Activated effector memory CD4-positive, alpha-beta T cell treated with Interleukin-2 at 50 U/mL for 16 hours (primary cell): ENCODE results near the gene C1orf87.
"Not testable (repeated sequence)": the region's sequence is repeated elsewhere in the genome, so short reads cannot be mapped to it uniquely, and the experiment has no call there.

ENCODE experiments used
- DNase-seq: peaks from one replicate; pipeline ENCODE4 v3.0.0-alpha.2; 2020

Gene C1orf87

DNA sequence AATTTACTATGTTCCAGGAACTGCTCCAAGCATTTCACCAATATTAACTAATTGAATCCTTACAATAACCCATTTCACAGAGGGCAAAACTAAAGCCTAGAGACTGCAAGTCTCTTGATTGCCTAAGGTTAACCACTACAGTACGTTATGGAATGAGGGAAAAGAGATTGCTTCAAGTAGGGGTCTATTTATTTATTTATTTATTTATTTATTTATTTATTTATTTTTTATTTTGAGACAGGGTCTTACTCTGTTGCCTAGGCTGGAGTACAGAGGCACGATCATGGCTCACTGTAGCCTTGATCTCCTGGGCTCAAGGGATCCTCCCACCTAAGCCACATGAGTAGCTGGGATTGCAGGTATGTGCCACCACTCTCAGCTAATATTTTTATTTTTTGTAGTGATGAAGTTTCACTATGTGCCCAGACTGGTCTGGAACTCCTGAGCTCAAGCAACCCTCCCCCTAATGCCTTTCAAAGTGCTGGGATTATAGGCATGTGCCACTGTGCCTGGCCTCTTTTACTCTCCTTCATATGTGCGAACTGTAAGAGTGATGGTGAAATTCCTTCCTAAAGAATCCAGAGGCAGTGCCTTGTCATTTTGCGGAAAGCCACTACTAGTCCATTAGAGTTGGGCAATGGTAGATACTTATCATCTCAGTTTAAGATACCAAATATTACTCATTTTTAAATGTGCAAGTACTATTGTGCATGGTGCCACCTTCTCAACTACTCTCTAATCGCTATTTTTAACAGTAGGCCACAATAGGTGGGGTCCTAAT lies 81.3 kb downstream of the C1orf87 start:
- DNase-seq = no peak

DNA sequence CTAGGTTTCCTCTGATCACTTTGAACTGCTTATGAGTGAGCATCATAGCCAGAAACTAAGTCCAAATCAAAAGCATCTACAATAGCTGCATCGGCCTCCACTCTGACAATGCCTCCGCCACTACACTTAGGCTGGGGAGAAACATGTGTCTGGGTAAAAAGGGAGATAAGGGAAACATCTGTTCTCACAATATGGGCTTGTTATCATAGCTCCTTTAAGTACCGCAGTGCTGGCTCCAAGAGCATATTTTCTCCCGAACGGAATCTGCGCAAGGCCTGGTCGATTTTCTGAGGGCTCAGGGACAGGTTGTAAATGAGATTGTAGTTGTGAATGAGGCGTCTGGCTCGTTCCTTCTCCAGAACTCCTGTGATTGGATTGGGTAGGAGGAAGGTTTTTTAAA lies 83.1 kb downstream of the C1orf87 start:
- DNase-seq = no peak

DNA sequence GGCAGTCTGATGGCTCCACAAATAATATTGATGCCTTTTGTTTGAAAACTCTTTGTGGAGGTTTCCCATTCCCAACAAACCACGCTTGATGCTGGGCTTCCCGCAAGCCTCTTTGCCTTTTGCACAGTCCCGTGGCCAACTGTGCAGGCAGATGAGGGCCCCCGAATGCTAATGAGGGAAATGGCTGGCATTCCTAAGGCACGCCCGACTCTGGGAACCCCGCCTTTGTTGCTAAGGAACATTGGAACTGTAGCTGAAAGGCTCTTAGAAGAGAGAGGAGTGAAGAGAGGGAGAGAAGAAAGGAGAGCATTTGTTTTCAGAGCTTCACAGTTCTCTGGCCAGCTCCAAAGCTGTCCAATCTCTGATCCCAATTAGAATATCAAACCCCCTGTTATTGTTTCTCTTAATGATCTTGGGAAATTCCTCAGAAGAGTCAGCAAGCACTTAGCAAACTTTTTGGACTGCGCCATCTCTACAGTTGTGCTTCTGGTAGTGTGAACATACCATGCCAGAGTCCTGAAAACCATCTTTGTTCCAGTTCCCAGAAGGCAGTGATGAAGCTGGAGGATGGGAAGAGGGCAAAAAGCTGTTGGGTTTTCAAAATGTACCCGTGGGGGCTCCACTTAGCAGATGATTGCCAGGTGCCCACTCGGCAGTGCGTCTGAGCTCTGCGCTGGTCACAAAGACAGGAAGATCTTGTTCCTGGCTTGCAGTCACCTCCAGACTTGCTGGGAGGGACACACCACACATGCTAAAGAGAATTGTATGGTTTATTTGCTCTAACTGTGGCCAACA lies 86.9 kb downstream of the C1orf87 start:
- DNase-seq = no peak

DNA sequence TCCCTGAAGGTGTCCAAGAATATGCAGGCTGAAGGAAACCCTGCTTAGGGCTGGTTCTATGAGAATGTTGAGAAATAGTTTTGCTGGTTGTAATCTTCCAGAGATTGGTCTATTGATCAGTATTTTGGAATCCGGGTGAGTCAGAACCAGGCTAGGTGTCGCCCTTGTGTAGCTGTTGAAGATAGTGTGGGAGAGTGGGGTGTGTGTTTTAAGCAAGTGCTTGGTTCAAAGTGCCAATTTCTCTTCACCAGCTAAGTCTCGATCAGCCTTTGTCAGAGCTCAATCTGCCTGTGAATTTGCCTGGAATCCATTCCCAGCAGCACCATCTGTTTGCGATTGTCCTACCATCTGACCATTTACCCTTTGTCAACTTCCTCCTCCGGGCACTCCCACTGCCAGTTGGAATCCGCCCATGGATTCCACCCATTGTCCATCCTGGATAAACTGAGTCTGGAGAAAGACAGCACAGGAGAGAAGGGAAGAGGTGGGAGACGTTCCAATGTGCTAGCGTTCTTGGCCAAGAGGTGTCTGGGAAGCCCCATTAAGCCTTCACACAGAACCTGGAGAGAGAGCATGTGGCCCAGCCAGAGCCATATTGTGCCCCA lies 87.6 kb downstream of the C1orf87 start:
- no peak for DNase-seq

DNA sequence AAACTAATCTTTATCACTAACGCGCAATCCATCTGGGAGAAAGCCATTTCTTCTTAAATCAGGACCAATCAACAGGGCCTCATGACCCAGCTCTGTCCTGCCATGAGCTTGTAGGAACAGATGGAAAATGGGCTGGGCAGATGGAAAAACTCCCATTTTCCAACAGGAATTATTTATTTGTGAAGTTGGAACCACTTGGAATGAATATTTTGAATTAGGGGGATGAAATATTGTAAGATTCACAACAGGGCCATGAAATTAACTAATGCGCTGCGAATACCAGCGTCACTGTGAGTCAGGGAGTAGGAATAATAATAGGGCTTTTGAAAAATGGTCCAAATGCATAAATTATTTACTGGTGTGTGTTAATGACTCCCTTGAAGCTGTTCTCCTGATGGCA lies 93.9 kb downstream of the C1orf87 start:
- no peak for DNase-seq

DNA sequence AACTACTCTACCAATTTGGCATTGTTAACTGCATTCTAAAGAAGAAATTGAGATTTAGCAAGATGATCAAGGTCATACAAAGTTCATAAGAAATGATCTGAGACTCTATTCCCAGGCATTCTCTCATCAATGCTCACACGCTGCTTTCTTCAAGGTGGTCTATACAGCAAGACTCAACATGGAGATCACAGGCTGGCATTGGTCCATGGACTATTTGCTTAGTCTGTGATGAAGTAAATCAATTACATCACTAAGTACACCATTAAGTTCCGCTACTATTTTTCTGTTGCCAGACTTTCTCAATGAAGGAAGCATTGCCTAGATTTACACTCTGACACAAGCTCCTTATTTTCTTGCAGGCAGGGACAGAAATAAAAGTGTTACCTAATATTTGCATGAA lies 95.1 kb downstream of the C1orf87 start:
- no peak for DNase-seq

DNA sequence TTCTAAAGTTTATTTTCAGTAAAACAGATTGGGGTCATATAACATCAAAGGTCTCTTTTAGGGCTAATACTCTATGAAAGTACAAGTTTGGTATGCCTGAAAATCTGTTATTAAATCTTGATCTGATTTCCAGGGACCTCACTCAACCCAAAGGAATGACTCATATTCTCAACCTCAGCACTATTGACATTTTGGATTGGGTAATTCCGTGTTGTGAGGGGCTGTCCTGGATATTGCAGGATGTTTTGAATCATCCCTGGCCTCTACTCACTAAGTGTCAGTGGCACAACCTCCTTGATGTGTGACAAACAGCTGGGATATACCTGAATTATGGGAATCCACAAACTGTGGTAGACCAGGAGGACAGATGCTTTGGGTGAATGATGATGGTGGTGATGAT lies 95.5 kb downstream of the C1orf87 start:
- DNase-seq = no peak

DNA sequence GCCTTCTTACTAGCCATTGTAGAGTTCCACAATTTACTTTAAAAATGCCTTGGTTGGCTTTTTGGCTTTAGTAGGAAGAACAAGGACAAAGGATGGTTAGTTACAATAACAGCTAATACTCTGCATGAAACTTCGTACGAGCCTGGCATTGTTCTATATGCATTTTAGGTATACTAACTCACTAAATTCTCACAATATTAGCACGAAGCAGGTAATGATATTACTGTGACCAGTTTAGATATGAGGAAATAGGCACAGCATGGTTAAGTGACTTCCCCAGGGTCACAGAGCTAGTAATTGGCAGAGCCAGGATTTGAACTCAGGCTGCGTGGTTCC lies 96.5 kb downstream of the C1orf87 start:
- no peak for DNase-seq

DNA sequence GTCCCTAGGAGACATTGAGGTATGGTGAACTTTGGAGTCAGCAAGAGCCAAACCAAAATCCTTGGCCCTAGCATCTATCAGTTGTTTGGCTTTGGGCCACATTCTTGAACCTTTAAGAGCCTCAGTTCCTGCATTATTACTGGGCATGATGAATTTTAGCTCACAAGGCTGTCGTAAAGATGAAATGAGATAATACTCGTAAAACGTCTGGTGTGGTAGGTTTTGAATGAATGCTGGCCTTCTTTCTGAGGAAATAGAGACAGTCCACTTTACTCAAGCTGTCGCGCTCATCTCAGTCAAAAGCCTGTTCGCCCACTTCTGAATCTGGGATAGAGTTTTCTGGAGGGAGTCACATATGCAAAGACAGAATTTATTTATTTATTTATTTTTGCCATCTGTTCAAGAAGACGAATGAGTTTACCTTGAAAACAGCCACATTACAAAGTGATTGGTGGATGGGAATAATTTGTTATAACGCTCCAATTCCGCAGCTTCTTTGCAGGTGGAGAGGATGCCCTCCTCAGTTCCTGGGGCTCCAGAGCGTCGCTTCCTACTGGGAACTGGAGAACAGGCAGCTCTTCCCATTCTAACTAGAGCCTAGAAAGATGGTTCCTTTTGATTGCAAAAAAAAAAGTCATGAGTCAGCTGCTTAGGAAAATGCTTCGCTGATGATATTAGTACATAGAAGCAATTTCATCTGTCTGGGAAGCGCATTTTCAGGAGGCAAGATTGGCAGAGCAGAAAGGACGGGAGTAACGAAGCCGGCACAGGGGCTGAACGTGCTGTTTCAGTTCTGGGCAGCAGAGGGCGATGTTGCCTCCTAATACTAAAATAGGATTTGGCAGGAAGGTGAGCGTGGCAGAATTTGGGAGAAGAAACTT lies 97.1 kb downstream of the C1orf87 start:
- DNase-seq = no peak

DNA sequence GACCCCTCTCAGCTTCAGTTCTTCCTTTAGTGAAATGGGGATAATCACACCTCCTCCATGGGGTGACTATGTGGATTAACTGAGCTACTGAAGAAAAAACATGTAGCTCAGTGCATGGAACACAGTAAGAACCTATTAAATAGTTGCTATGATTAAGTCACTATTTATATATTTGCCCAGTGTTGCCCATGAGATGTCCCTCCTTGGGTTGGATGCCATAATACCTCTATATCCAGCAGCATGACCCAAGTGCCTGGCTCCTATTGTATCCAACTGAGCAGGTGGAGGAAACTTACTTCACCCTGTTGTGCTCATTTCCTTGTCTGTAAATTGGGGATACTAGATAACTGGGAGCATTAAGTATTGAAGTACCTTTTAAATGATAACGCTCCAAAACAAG lies 99.9 kb downstream of the C1orf87 start:
- no peak for DNase-seq

DNA sequence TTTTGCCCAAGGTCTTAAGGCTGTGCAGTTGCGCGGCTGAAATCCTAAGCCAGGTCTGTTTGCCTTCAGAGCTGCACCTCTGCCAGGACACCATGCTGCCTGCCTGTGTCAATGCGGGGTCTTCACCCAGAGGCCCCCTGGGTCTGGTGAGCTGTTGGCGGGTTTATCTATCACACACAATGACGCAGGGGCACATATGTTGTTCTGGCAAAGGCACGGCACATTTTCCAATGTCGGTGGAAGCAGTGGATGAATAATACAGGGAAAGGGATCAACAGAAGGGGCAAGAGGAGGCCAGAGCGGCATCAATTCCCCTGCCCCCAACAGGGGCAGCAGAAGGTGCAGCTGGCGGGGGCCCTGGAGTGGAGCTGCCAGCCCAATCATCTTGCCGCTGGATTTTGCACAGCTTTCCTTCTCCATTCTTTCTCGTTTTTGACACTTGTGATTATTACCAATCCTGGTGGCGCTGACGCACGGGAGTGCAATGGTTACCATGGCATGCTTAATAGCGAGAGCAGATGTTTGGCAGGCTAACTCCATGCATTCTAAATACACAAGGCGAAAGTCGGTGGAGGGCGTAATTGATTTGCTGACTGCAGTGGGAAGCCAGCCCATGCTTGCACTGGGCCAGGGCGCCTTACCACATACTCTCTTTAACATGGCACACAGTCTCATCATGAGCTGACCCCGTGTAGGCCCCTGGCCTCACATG lies 101.2 kb downstream of the C1orf87 start:
- no peak for DNase-seq

DNA sequence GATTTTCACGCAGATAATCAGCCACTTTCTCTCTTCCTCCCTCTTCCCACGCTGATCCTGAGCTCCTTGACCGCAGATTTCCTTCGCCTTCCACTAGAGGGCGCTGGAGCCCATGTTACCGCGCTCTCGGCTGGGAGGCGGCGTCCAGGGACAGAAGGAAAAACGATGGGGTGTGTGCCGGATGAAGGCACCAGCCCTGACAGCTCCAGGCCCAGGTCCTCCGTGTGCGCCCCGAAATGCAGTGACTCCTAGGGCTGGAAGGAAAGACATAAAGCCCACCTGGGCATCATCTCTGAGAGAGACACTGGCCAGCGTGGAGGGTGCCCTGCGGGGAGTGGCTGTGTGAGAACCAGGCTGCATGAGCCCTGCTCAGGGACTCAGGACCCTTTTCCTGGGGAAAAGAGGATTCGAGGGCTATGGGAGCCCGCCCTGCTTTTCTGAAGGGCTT lies 102.1 kb downstream of the C1orf87 start:
- no peak for DNase-seq

DNA sequence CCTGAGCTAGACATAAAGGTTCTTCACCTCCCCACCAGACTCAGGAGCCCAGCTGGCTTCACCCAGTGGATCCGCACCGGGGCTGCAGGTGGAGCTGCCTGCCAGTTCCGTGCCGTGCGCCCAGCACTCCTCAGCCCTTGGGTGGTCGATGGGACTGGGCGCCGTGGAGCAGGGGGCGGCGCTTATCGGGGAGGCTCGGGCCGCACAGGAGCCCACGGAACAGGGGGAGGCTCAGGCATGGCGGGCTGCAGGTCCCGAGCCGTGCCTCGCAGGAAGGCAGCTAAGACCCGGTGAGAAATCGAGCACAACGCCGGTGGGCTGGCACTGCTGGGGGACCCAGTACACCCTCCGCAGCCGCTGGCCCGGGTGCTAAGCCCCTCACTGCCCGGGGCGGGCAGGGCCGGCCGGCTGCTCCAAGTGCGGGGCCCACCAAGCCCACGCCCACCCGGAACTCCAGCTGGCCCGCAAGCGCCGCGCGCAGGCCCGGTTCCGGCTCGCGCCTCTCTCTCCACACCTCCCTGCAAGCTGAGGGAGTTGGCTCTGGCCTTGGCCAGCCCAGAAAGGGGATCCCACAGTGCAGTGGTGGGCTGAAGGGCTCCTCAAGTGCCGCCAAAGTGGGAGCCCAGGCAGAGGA lies 103.9 kb downstream of the C1orf87 start:
- not testable (repeated sequence) for DNase-seq

DNA sequence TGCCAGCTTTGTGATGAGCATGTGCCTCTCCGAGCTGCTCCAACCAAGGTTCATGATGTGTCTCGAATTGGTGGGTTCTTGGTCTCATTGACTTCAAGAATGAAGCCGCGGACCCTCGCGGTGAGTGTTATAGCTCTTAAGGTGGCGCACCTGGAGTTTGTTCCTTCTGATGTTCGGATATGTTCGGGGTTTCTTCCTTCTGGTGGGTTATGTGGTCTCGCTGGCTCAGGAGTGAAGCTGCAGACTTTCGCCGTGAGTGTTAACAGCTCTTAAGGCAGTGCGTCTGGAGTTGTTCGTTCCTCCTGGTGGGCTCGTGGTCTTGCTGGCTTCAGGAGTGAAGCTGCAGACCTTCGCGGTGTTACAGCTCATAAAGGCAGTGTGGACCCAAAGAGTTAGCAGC lies 104.8 kb downstream of the C1orf87 start:
- not testable (repeated sequence) for DNase-seq

DNA sequence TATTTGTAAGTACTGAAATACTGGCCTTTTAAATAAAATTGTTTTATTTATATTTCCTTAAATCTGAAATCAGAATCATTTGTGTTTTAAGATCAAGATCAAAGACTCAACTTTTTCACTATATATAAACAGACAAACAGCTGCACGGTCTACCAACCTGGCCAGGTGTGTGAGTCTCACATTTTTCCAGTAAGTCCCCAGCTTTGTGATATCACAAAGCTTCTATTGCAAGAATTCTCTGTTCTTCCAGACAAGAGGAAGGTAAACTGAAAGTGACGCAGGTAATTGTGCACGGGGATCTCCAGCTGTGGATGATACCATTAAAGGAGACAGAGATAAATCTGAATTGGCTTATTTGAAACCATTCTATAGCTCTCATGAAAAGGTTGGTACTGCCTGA lies 105.8 kb downstream of the C1orf87 start:
- no peak for DNase-seq

DNA sequence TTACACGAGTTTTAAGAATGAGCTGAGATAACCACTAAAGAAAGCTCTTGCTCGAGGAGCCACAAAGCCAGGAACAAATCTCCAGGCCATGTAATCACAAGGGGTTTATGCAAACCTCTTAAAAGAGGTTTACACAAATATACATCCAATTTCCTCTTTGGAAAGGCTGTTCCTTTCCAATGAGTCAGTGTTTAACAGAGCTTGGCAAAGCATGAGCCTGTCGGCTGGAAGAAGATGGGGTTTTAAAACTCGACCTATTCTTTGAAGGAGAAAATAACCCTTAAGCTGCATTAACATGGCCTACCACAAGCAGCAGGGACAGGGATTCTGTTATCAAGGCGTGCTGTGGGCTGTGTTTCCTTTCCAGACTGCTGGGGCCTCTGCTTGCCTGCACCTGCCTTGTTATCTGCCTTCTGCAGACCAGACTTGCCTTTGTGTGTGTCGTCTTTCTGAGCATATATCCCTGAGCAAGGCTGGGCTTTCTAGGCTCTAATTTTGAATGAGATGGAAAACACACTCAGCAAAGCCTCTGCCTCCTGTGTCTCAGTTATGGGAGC lies 106.4 kb downstream of the C1orf87 start:
- DNase-seq = no peak

DNA sequence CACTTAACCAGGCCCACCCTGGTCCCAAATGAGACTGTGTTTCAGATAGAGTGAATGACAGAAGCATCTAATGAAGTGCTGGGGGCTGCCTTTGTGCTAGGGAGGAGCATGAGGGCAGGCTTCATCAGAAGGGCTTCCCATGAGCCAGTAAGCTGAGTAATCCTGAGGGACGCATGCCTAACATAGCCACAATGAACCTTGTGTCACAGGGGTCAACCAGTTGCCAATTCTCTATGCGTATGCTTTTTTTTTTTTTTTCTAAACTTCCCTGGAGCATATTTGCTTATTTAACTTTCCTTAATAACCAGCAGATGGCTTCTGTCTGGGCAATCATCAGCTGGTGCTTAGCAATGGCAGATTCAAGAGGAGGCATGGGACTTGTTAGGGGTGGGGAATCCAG lies 121.5 kb downstream of the C1orf87 start:
- DNase-seq = no peak

DNA sequence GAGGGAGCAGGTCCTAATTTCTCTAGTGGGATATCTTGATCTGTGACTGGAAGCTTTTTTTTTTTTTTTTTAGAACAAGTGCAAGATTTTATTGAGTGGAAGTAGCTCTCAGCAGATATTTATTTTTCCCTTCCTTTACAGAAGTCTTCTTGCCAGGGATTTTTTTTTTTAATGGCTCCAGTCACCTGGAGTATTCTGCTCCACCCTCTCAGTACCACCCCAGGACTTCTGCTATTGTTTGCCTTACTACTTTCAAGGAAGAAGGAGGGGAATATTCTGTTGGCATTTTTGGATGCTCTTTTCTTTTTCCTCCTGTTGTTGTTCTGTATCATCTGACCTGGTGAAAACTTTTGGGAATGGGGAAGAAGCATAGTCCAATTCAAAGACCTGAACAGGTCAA lies 123.9 kb downstream of the C1orf87 start:
- no peak for DNase-seq

DNA sequence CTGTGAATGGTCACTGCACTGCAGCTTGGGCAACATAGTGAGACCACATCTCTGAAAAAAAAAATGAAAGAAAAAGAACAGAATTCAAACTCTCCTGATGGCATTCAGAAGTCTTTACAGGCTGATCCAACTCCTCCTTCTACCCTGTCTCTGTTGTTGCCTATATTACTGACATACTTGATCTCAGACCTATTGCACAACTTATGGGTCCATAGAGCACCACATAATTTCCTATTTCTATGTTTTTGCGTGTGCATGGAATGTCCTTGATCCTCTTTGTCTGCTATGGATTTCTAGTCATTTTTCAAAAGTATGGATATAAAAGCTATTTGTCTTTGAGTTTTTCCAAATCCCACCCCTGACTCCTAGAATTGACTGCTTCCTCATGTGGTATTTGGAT lies 124.6 kb downstream of the C1orf87 start:
- no peak for DNase-seq

DNA sequence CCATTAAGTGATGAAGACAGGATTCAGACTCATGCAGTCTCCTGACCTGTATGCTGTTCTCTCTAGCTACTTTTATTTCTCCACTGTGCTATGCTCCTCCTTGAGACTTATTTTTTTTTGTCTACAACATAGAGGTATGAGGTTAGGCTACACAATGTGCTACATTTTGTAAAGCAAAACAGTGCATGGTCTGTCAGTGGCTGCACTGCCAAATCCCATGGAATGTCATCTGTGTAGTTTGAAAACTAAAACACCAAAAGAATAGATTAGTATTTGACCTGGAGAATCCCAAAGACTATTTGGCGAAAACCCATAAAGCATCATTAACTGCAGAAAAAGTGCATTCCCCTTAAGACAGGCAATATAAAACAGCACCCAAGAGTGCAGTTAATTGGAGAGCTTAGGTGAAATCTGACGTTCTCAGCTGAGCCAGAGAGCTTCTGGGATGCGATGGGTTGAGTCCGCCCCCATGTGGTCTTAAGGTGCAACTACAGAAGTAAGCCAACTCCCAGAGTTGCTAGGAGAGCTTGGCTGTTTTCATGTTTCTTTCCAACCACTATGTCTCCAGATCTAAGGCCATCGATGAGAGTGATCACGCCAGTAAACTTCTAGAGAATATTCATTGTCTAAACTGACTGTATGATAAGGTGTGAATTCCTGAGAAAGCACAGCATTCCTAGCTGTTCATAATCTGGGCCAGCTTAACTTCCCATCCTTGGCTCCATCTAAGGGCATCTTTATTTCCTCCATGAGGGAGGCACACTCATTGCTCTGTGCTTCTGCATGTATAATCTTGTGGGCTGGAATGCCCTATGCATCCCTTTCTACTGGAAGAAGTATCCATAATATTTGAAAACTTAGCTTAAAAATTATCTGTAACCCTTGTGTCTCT lies 126.3 kb downstream of the C1orf87 start:
- no peak for DNase-seq
